Activated CD4-positive, alpha-beta T cell treated with anti-CD3 and anti-CD28 coated beads, Interleukin-2, amount 50 U/mL, for 1 hour (primary cell): ENCODE data around the gene IFI30.

Source experiments
- DNase-seq: peaks from one replicate; pipeline ENCODE4 v3.0.0-alpha.2; 2020

IFI30 gene

DNA sequence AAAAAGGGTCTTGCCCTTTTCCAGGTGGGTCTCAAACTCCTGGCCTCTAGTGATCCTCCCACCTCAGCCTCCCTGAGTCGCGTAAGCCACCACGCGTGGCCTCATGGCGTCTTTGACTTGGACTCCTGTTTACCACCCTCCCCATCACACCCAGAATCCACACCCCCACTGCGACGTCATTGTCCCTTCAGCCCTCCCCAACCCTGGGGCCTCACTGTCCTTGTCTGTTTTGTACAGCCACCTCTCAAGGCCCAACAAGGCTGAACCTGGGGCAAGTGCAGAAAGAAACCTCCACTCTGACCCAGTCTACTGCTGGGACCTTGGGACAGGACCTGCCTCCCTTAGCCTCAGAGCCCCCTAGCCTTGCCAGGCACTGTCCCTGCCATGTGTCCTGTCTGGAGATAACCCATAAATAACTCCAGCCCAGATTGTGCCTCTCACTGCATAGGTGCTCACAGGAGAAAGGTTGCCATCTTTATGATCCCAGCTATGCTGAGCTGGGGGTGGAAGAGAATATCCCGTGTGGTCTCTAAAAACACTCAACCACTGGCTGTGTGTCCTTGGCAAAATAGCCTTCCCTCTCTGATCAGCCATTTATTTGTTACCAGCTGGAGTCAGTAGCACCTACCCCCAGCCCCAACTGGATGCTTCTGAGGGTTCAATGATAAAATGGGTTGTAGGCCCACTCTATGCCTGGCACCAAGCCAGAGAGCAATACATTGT, 1.8 kb upstream of the IFI30 start:
- DNase-seq = no peak

DNA sequence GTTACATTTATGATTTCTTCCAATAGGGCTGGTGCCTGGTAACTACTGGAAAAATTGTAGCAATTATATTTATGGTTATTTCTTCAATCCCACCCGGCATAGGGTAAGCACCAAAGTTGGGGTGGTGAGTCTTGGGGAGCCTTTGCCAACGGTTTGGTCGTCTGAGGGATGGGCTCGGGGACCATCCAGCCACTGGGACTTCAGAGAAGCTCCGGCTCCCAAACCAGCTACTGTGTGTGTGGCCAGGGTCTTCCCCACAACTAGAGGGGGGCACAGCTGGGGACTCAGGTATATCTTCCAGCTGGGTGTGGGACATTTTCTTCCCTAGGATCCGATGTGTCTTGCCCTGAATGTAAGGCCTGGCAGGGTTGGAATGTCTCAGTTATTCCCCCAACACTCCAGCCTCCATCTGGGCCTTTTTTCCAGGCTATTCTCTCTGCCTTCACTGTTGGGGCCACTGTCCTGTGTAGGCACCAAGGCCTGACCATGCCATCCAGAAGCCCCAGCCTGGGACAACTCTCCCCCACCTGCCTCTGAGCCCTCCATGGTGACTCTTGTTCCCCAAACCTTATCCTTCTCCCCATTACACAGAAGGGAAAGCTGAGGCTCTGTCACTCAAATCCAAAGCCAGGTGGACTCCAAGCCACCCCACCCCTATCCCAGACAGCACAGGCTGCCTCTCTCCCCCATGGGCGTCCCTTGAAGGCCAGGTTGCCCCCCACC, 1.1 kb upstream of the IFI30 start:
- no peak for DNase-seq

DNA sequence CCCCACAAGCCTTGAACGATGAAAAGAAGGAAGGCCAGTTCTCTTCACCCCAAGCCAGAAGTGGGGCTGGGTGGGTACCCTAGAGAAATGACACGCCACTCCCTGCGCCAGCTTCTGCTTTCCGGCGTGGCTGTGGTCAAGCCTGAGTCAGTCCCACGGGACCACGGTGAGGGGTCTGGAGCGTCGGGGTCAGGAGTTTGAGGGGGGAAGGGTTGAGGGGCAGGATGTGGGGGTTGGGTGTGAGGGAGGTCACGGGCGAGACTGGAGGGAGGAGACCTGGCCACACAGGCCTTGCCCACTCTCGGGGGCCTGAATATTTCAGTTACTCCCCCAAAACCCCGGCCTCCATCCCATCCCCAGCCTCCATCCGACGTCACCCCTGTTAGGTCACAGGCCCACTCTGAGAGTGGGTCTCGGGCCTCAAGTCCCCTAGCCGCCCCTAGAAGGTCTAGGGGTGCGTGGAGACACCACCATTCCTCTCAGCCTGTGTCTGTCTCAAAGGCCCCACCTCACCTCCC, 500 bp upstream of the IFI30 start:
- DNase-seq = no peak

DNA sequence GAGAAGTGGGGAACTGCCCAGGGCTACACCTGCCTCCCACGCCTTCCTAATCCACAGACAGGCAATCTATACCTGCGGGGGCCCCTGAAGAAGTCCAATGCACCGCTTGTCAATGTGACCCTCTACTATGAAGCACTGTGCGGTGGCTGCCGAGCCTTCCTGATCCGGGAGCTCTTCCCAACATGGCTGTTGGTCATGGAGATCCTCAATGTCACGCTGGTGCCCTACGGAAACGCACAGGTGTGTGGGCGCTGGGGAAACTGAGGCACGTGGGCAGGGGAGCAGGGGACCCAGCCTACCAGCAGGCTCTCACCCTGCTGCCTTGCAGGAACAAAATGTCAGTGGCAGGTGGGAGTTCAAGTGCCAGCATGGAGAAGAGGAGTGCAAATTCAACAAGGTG, 1.4 kb downstream of the IFI30 start:
- DNase-seq = no peak

DNA sequence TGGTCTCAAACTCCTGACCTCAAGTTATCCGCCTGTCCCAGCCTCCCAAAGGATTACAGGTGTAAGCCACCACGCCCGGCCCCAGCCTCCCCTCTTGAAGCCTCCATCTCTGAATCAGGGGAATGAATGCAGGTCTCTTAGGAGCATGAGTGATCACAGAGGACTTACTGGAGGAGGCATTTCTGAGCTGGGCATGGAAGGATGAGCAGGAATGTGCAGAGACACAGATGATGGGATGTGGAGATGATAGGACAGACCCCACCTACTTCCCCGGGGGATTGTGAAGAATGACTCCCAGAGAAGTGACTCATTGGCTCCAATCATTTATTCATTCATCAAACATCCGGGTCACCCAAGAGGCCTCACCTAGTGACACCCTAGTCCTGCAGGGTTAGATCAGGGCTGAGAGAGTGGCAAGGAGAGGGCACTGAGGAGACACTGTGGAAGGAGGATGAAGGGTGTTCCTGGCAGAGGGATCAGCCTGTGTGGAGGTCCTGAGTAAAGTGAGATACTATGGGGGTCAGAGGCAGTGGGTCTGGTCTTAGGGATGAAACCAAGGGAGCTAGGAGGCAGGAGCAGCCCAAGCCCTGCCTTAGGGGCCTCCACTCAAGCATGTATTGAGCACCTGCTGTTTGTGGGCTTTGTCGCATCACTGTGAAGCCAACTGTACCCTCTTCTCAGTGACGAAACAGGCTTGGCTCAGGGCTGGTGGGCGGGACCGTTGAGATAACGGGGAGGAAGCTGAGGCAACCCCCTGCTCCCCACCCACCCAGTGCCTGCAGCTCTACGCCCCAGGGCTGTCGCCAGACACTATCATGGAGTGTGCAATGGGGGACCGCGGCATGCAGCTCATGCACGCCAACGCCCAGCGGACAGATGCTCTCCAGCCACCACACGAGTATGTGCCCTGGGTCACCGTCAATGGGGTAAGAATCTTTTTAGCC, 3.0 kb downstream of the IFI30 start:
- DNase-seq = no peak

DNA sequence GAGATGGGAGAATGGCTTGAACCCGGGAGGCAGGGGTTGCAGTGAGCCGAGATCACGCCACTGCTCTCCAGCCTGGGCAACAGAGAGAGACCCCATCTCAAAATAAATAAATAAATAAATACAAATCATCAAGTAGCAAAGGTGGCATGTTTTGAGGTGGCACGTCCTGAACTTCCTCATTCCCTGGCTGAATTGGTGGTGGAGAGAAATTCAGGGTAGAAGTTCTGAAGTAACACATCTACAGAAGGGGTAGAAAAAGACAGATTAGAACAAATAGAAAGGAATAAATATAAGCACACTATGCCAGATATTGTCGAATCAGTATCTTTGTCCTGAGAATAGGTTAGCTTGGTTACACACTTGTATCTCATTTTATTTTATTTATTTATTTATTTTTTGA, 6.3 kb downstream of the IFI30 start:
- DNase-seq = no peak

DNA sequence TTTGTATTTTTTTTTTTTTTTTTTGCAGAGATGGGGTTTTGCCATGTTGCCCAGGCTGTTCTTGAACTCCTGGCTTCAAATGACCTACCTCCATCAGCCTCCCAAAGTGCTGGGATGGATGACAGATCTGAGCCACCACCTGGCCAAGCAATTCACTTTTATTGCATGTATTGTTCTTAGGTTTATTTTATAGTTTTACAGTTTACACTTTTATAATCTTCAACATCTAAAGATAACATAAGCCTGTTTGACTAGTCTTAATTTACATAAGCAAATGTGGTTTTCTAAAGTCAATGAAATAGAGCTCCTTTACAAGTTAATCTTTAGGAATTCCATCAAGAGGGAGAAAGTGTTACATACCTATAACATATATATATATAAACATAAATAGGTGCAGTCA, 9.9 kb downstream of the IFI30 start:
- no peak for DNase-seq

DNA sequence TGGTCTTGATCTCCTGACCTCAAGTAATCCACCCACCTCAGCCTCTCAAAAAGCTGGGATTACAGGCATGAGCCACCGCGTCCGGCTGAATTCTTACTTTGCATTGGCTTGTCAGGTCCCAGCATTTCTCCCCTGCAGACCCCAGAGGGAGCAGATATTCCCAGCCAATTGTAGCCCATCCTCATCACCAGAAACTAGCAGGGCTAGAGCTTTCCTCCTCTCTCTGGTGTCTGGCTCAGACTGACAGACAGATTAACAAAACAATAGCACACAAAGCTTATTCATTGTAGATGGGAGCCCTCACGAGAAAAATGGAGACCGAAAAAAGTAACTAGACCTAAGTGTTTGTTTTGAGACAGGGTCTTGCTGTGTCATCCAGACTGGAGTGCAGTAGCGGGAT, 11.9 kb downstream of the IFI30 start:
- DNase-seq = no peak

DNA sequence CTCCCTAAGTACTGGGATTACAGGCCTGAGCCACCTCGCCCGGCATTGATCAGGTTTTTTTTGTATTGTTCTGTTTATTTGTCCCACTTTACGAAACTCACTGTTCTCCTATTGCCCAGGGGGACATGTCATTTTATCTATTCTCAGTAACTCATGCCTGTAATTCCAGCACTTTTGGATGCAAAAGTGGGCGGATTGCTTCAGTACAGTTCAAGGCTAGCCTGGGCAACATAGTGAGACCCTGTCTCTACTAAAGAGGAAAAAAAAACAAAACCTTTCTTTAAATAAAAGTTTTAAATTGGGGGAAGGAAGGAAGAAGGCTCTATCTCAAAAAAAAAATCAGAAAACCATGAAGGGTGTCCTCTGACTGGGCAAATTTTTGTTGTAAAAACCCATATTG, 16.7 kb downstream of the IFI30 start:
- no peak for DNase-seq

DNA sequence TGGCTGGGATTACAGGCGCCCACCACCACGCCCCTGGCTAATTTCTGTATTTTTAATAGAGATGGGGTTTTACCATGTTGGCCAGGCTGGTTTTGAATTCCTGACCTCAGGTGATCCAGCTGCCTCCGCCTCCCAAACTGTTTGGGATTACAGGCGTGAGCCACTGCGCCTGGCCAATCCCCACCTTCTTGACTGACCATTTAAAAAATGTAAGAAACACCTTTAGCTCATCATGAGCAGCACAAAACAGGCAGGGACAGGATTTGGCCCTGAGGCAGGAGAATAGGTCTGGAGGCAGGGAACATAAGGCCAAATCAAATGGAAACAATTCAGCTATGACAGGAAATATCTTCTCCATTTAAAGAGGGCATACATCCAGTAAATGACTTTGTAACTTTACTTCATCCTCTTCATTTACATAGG, 18.0 kb downstream of the IFI30 start:
- no peak for DNase-seq

DNA sequence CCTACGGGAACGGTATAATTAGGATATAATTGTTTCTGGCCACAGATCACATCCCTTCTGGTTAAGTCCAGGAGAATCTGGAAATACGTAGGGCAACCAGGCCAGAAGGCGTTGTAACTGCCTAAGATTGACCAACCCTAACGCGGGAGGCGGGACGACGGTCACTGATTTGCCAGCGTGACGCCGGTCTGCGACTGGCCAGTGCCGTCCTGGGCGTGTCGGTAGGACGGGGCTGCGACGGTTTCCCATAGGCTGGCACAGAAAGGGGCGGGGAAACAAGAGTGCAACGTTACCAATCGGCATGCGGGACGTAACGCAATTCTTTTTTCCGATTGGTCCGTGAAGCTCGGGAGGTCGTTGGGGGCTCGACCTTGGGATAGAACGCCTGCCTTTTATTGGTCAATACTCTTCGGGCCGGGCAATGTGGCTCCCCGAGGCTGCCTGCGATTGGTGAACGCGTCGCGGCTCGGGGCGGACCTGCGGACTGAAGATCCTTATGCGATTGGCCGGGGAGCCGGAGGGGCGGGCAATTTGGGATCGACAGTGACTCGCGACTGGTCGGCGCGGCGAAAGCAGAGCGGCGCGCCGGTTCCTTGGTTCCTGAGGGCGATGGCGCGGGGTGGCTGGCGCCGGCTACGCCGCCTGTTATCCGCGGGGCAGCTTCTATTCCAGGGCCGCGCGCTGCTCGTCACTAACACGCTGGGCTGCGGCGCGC, 19.2 kb downstream of the IFI30 start, which contains the start of gene MPV17L2:
TSS of gene MPV17L2 (plus strand) at position 546 of the 715 bp plus-strand sequence. CDS start at position 610, 64 bp downstream.
- peak; percentile 97 for DNase-seq

DNA sequence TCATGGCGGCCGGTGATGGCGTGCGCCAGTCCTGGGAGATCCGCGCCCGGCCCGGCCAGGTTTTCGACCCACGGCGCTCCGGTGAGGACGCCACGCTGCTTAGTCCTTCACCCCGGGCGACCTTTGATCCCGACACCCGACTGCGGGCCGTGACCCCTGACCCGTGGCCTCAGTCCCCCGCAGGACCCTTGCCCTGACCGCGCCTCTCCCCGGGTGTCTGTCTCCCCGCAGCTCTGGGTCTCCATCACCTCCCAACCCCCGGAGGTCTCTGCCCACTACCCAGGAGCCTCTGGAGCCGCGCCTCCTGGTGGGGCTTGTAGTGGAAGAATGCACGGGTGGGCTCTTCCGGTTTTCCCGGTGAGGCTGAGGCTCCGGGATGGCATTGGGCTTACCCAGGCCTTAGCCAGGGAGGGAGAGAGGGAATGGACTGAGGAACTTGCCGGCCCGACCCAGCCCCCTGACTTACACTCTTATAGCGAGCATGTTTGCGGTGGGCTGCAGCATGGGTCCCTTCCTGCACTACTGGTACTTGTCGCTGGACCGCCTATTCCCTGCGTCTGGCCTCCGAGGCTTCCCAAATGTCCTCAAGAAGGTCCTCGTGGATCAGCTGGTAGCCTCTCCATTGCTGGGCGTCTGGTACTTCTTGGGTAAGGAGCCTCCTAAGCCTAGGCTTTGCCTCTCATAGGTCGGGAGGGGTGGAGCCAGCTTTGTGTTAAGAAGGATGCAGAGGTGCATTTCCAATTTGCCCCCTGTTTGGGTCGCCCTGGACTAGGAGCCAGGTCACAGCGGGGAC, 20.0 kb downstream of the IFI30 start:
- no peak for DNase-seq

DNA sequence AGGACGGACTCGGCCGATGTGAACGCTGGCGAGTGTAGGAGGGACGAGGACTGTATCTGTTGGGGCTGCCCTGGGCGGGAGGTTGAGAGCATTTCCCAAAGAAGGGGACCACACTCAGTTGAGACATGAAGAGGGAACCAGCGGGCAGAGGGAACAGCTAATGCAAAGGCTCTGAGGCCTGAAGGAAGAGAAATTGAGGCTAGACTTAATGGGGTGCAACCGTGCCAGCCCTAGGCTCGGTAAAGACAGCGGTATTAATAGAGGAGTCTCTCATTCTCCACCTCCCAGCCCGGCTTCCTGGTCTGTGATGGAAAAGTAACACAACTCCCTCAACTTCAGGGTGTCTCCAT, 20.5 kb downstream of the IFI30 start:
- DNase-seq = no peak

DNA sequence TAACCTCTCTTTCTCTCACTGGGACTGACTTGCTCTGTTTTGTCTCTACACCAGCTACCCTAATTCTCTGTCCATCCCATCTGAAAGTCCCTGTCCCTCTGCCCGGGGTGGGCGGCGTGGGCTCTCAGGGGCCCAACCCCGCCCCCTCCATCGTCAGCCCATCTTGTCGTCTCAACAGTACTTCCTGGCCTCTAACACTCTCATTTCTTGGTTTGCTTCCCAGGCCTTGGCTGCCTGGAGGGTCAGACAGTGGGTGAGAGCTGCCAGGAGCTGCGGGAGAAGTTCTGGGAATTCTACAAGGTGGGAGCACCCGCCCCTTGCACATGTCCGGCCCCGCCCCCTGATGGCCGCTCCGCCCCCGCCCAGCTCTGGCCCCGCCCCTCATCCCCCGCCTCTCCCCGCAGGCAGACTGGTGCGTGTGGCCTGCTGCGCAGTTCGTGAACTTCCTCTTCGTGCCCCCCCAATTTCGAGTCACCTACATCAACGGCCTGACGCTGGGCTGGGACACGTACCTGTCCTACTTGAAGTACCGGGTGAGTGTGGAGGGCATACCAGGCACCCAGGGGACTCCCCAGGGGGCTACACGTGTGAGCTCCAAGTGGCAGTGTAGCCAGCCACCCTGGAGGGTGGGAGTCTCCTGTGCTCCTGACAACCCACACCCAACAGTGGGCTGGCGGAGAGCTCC, 21.1 kb downstream of the IFI30 start:
- peak; percentile 18 for DNase-seq

DNA sequence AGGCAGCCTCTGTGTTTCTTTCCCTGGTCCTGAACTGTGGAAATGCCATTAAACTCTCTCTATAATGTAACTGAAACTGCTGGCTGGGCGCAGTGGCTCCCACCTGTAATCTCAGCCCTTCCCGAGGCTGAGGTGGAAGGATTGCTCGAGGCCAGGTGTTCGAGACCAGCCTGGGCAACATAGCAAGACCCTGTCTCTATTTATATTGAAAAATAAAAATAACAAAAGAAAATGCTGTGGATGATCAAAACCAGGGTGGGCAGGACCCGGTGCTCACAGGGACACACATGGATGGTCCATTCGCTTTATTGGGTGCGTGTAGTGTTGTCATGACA, 22.9 kb downstream of the IFI30 start:
- no peak for DNase-seq

DNA sequence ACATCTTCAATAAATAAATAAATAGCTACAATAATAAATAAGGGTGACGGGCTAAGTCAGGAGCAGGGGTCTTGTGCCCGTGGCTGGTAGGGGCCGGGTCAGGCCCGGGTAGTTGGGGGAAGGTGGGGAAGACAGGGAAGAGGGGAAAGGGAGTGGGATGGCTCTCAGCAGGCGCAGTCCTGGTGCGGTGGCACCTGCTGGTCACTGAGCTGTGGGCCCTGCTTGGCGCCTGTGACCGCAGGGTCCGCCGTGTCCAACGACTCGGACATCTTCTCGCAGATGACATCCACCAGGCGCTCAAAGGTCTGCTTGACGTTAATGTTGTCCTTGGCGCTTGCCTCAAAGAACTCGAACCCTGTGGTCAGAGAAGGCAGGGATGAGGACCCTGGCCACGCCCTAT, 23.7 kb downstream of the IFI30 start:
- no peak for DNase-seq

DNA sequence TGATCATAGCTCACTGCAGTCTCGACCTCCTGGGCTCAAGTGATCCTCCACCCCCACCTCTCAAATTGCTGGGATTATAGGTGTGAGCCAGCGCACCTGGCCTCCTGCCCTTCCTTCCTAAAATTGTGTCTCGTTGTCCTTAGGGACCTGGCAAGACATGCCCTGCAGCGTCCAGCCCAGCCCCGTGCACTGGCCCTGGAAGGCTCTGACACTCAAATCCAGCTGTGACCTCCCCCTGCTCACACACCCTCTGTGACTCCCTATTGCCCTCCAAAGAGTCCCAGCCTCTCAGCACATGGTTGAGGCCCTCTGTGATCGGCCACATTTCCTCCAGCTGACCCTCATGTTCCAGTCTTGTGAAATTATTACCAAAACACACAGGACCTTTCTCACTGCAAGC, 24.3 kb downstream of the IFI30 start:
- no peak for DNase-seq

DNA sequence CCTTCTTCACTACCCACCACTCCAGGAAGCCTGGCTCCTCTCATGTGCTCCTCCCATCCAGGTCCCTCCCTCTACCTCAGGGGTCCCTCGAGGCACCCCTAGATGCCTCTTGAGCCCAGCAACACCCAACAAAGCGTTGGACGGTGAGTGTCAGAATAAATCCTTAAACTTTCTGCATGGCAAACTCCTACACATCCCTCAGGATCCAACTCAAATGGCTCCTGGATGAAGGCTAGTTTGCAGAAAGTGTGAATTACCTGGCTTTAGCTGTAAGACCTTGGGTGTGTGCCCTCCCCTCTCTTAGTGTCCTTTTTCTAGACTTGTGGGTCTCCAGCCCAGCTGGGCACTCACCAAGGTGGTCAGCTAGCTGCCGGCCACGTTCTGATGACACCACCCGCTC, 24.8 kb downstream of the IFI30 start:
- no peak for DNase-seq

DNA sequence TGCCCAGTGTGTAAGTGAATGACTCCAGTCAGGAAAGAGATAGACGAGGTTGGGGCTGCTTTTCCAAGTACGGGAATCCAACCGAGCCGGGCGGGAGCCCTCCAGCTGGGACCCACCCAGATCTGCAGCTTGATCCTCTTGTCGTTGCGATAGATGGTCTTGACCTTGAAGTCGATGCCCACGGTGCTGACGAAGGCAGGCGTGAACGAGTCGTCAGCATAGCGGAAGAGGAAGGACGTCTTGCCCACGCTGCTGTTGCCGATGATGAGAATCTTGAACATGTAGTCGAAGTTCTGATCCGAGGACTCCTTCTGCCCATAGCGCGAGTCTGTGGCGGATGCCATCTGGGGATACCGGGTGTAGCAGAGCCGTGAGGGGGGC, 28.8 kb downstream of the IFI30 start:
- no peak for DNase-seq

DNA sequence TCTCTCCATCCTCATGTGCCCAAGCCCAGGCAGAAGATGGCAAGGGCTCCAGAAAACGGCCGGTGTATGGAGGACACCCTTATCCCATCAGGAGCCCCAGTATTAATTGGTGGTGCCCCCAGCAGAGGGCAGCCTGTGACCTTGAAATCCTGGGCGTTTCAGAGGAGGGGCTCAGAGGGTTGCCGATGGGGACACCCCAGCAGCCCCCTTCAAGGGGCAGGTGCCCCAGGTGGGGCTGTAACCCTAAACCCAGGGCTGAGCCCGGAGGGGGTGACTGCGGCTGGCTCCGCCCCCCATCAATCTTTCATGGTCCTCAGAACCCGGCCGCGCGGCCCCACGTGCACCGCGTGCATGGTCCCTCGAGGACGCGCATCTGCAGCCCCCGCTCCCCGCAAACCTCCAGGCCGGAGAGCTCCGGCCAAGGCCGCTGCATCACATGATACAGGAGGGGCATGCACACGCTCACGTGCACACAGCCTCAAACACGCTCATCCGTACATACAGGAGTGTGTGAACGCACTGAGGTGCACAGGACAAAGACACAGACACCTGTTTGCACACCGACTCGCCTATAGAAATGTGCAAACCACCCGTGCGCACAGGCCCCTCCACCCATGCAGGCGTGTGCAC, 29.3 kb downstream of the IFI30 start:
- peak; percentile 22 for DNase-seq

DNA sequence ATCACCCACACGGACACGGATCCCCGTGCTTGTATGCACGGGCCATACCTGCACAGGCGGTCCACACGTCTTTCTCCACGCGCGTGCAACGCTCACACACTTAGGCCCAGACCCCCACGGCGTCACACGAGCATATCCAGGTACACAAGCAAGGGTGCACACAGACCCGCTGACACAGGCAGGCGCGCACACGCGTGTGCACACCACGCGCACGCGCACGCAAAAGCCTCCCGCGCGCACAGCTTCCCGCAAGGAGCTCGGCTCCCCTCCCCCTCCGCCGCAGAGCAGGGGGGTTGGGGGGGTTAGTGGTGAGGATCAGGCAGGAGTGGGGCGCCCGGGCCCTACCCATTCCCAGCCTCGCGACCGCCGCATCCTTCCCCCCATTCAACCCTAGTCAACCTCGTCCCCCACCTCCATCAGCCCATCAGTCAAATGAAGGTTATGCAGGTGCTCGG, 29.8 kb downstream of the IFI30 start:
- DNase-seq = peak; percentile 43
